Fibroblast of lung (primary cell): ENCODE data around the gene CDK2. TPM values are rescaled to one million over a fixed set of nuclear protein-coding genes. Genes with fewer than 3 reads are reported as not detected.

ENCODE experiments used
- DNase-seq, 2 donors: peaks; one replicate each; pipeline versions ENCODE4 v3.0.0 to v3.0.0-alpha.2; 2010; ENCODE audit warnings: low read depth in 2 of 2
- H2AFZ ChIP-seq: 2 replicates; pipeline ENCODE4 v1.5.1; 2012; ENCODE audit warnings: low read length, control low read depth, inconsistent platforms
- H3K27ac ChIP-seq: 2 replicates; pipeline ENCODE4 v1.5.1; 2011; ENCODE audit warnings: low read length, control low read depth; ENCODE audit not compliant: insufficient read depth
- H3K27me3 ChIP-seq: 2 replicates; pipeline ENCODE4 v1.5.1; 2011; ENCODE audit warnings: mild to moderate bottlenecking, low read length; ENCODE audit not compliant: control insufficient read depth, insufficient read depth
- H3K36me3 ChIP-seq: 2 replicates; pipeline ENCODE4 v1.5.1; 2011; ENCODE audit warnings: low read length; ENCODE audit not compliant: control insufficient read depth, insufficient read depth
- H3K4me1 ChIP-seq: 2 replicates; pipeline ENCODE4 v1.5.1; 2011; ENCODE audit warnings: low read length; ENCODE audit not compliant: control insufficient read depth, insufficient read depth; ENCODE audit errors: extremely low read depth
- H3K4me2 ChIP-seq: 2 replicates; pipeline ENCODE4 v1.5.1; 2011; ENCODE audit warnings: low read length, control low read depth; ENCODE audit not compliant: insufficient read depth; ENCODE audit errors: extremely low read depth
- H3K4me3 ChIP-seq, 4 experiments: fragments of 200-600 bp in 1 of 4; sonication (generic) in 1 of 4; replicated peaks in 1 of 4; 2 replicates each; pipeline ENCODE4 v1.5.1; 2011 to 2016; ENCODE audit warnings: low read length in 4 of 4, low read depth in 3 of 4, mild to moderate bottlenecking in 3 of 4, control low read depth in 2 of 4, inconsistent platforms in 1 of 4, mixed read lengths in 1 of 4; ENCODE audit not compliant: insufficient read depth in 1 of 4; ENCODE audit errors: control extremely low read depth in 1 of 4
- H3K79me2 ChIP-seq: 2 replicates; pipeline ENCODE4 v1.5.1; 2012; ENCODE audit warnings: mild to moderate bottlenecking, low read length, inconsistent platforms; ENCODE audit not compliant: control insufficient read depth, insufficient read depth
- H3K9ac ChIP-seq: 2 replicates; pipeline ENCODE4 v1.5.1; 2011; ENCODE audit warnings: mild to moderate bottlenecking, low read length, control low read depth; ENCODE audit not compliant: insufficient read depth
- H3K9me3 ChIP-seq: 2 replicates; pipeline ENCODE4 v1.5.1; 2012; ENCODE audit warnings: low read depth, low read length; ENCODE audit not compliant: control insufficient read depth, insufficient read depth
- H4K20me1 ChIP-seq: 2 replicates; pipeline ENCODE4 v1.5.1; 2011; ENCODE audit warnings: low read length; ENCODE audit not compliant: control insufficient read depth, insufficient read depth; ENCODE audit errors: extremely low read depth
- EZH2 ChIP-seq: IDR thresholded peaks from 2 replicates; pipeline ENCODE4 v1.5.1; 2012; ENCODE audit warnings: low read length, control low read depth, mild to moderate bottlenecking; ENCODE audit errors: missing control alignments
- polyA plus RNA-seq, 2 donors: library from polyadenylated mRNA; depleted of rRNA in 1 of 2; stranded (reverse) in 1 of 2; unstranded in 1 of 2; fragments of >200 nt; gene quantifications; 2 replicates each; pipeline ENCODE4 v1.2.1, GENCODE V29; 2011 to 2012; ENCODE audit warnings: missing spikeins in 1 of 2
- total RNA-seq: library from RNA; depleted of rRNA; stranded (reverse); fragments of >200 nt; gene quantifications from 2 replicates; pipeline ENCODE4 v1.2.1, GENCODE V29; 2014
- TF ChIP-seq, protein P1 (sequence below), 2 donors: IDR thresholded peaks in 1 of 2; conservative IDR thresholded peaks in 1 of 2; 1 replicate in 1 of 2; 2 replicates in 1 of 2; pipeline ENCODE4 v1.5.1; 2011 to 2012; ENCODE audit warnings: low read length in 2 of 2, control low read depth in 1 of 2, inconsistent platforms in 1 of 2, low read depth in 1 of 2, mild to moderate bottlenecking in 1 of 2

Gene CDK2
- total and polyA plus RNA-seq, 2 donors (not counting 1 experiment from before 2014, with no cell fraction given): 12.7 to 32.5 TPM

DNA sequence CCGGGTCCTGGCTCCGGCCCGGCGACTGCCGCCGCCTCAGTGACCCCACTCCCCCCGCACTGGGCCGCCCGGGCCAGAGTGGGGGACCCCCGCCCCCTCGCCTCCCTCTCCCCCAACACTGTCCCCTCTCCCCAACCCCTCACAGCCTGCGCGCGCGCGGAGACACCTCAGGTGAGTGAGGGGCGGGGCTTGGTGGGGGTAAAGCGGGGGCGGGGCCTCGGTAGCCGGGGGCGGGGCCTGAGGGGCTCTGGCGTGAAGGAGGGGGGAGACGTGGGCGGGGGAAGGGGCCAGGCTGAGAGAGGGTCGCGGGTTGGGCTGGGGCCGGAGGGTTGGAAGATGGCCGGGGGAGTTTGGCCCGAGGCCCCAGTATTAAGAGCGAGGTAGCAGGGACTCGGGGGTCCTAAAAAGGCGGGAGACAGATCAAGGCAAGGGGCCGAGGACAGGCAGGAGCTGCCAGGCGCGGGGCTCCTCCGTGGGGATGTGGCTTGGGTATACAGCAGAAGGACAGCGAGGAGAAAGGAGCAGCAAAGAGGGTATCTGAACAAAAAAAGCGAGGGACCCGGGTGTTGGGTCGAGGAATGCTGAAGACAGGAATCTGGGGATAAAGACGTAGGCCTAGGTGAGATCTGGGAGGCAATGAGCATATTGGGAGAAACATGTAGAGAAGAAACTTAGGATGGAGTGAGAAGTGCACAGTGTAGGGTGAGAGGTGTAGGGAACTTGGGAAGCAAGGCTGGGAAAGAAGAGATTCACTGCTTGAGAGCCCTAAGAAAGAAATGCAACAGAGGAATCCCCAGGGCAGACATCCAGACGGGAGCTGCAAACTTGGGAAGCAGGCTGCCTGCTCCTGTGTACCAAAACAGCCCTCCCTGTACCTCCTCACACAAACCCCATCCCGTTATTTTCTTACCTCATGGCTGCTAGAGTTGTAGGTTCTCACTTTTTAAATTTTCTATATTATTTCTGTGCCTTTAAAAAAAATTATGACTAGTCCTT, 41.2 kb downstream of the CDK2 start:
- TF ChIP-seq, protein P1, sequence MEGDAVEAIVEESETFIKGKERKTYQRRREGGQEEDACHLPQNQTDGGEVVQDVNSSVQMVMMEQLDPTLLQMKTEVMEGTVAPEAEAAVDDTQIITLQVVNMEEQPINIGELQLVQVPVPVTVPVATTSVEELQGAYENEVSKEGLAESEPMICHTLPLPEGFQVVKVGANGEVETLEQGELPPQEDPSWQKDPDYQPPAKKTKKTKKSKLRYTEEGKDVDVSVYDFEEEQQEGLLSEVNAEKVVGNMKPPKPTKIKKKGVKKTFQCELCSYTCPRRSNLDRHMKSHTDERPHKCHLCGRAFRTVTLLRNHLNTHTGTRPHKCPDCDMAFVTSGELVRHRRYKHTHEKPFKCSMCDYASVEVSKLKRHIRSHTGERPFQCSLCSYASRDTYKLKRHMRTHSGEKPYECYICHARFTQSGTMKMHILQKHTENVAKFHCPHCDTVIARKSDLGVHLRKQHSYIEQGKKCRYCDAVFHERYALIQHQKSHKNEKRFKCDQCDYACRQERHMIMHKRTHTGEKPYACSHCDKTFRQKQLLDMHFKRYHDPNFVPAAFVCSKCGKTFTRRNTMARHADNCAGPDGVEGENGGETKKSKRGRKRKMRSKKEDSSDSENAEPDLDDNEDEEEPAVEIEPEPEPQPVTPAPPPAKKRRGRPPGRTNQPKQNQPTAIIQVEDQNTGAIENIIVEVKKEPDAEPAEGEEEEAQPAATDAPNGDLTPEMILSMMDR (conservative IDR thresholded peaks at IDR 0.05 in 1 of 2, IDR thresholded peaks at IDR 0.05 in 1 of 2; ENCODE audit: low read depth in 1 of 2, low read length in 2 of 2): no peak
- no peak for TF ChIP-seq EZH2
- DNase-seq: peak; percentile 10 to 23
- peaks cover 2% of the 10 kb centered on the region for H3K4me1 ChIP-seq
- peaks cover 5% of the 10 kb centered on the region for H3K36me3 ChIP-seq
- no peaks in the 10 kb centered on the region for H4K20me1 ChIP-seq
- no peaks in the 10 kb centered on the region for H3K9me3 ChIP-seq
- H3K4me3 ChIP-seq: peak overlapping the region; percentile 27 to 76 (median 68)
- H2AFZ ChIP-seq: peak overlapping the region; percentile 73
- H3K27me3 ChIP-seq: no peaks in the 10 kb centered on the region
- peak overlapping the region; percentile 39 for H3K27ac ChIP-seq
- H3K9ac ChIP-seq: peak overlapping the region; percentile 49
- no peaks in the 10 kb centered on the region for H3K79me2 ChIP-seq
- peak overlapping the region; percentile 100 for H3K4me2 ChIP-seq

DNA sequence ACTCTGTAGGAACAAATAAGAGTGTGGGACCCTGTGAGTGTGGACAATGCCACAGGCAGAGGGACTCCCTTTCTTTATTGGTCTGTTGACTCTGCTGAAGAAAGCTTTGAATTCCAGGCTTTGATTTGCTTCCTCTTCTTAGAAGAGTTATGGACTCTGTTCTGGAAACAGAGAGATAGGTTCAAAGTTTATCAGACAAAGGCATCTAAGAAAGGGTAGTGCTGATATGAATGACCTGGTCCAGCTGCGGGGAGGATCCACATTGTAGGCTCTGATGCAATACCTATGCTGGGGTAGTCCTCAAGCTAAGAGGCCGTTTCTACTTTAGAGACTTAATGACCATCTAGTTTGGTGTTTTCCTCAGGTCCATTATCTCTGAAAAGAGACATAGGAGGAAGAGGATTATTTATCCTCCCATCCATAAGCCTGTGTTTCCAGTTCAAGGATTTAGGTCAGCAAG, 43.5 kb downstream of the CDK2 start:
- H3K9me3 ChIP-seq: no peaks in the 10 kb centered on the region
- DNase-seq: no peak
- TF ChIP-seq EZH2: no peak
- TF ChIP-seq, protein P1 (conservative IDR thresholded peaks at IDR 0.05 in 1 of 2, IDR thresholded peaks at IDR 0.05 in 1 of 2; ENCODE audit: low read depth in 1 of 2, low read length in 2 of 2): no peak

DNA sequence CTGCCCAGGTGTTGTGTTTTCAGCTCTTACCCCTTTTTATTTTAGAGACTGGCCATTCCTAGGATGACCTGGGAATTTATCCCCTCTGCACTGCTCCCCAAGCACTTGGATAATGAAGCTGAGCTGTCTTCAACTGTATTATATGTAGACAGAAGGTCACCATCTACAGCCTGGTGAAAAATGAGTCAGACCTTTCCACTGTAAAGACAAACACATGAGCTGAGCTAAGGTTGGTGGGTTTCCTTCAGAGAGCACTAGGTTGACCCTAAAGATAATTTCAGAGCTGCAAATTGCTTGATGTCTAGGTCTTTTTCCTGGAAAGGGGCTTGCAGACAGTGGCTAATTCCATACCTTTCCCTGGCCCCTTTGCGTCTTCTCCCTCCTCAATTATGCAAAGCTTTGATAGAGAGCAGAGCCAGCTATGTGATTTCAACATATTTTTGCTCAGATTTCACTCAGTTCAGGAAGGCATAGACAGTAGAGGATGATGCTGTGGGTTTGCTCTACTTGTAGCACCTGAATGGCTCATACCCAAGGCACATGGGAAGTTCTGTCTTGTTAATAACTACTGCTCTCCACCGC, 45.0 kb downstream of the CDK2 start:
- TF ChIP-seq EZH2: no peak
- TF ChIP-seq, protein P1 (conservative IDR thresholded peaks at IDR 0.05 in 1 of 2, IDR thresholded peaks at IDR 0.05 in 1 of 2; ENCODE audit: low read depth in 1 of 2, low read length in 2 of 2): no peak
- Histone ChIP-seq H3K4me1 (peaks cover 2% of the 10 kb centered on the region), H3K79me2 (no peaks in the 10 kb centered on the region), H3K9me3 (no peaks in the 10 kb centered on the region), H3K4me2 (no peak overlapping the region), H3K36me3 (no peaks in the 10 kb centered on the region), H2AFZ (no peak overlapping the region), H3K27ac (no peak overlapping the region), H3K4me3 (no peak overlapping the region), H3K27me3 (no peaks in the 10 kb centered on the region), H4K20me1 (no peaks in the 10 kb centered on the region), H3K9ac (no peak overlapping the region)
- DNase-seq: no peak

More for the DNA sequence above, 43.5 kb downstream of the CDK2 start:
- Histone ChIP-seq H3K27ac (no peak overlapping the region), H4K20me1 (no peaks in the 10 kb centered on the region), H3K79me2 (no peaks in the 10 kb centered on the region), H3K9ac (no peak overlapping the region), H3K4me3 (no peak overlapping the region), H3K4me2 (no peak overlapping the region), H3K4me1 (peaks cover 2% of the 10 kb centered on the region), H2AFZ (no peak overlapping the region), H3K36me3 (no peaks in the 10 kb centered on the region), H3K27me3 (no peaks in the 10 kb centered on the region)
